ENCODE data around the gene MYPN. TPM values are rescaled to one million over a fixed set of nuclear protein-coding genes. Genes with fewer than 3 reads are reported as not detected.

MYPN gene
- polyA plus RNA-seq, 1 experiment, result 9.7 TPM

DNA sequence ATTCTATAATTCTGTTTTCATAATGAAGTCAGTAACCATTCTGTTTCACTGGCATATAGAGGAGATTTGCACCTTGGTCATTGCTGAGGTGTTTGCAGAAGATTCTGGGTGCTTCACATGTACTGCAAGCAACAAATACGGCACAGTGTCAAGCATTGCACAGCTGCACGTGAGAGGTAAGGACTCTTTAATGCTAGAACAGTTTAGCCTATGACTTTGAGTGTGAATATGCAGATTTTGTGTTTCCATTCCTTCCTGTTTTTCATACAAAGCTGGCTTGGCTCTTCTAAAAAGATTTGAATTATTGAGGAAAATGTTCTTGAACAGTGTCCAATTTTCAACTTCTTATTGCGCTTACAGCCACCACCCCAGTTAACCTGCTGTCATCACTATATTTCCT lies 56.4 kb downstream of the MYPN start:
- DNase-seq (ENCODE audit: low read depth), result no peak
- ChIA-PET POLR2A (no interaction called here), CTCF (interaction anchor here (1.0 to 2.1 kb wide), 3 partner anchors 9 to 24 kb away, joined by 3 to 8 read pairs (median 3); no protein-coding TSS in a partner anchor)
- Histone ChIP-seq H3K4me3 (ENCODE audit: low read depth, low read length) (no peak overlapping the region), H3K36me3 (ENCODE audit: control insufficient read depth, insufficient read depth, low read length) (peaks cover 2% of the 10 kb centered on the region), H3K27me3 (ENCODE audit: control insufficient read depth, insufficient read depth, low read length) (no peaks in the 10 kb centered on the region)
- TF ChIP-seq, protein P1, sequence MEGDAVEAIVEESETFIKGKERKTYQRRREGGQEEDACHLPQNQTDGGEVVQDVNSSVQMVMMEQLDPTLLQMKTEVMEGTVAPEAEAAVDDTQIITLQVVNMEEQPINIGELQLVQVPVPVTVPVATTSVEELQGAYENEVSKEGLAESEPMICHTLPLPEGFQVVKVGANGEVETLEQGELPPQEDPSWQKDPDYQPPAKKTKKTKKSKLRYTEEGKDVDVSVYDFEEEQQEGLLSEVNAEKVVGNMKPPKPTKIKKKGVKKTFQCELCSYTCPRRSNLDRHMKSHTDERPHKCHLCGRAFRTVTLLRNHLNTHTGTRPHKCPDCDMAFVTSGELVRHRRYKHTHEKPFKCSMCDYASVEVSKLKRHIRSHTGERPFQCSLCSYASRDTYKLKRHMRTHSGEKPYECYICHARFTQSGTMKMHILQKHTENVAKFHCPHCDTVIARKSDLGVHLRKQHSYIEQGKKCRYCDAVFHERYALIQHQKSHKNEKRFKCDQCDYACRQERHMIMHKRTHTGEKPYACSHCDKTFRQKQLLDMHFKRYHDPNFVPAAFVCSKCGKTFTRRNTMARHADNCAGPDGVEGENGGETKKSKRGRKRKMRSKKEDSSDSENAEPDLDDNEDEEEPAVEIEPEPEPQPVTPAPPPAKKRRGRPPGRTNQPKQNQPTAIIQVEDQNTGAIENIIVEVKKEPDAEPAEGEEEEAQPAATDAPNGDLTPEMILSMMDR (IDR thresholded peaks at IDR 0.05; ENCODE audit: insufficient read depth, low read depth, low read length), result no peak

GRCh38 chr10:68166871-68167585 lies 57.7 kb downstream of the MYPN start:
- CTCF ChIA-PET, result interaction anchor here (0.7 to 2.1 kb wide), 4 partner anchors 11 to 312 kb away, joined by 3 to 8 read pairs (median 3); no protein-coding TSS in a partner anchor
- TF ChIP-seq, protein P1 (IDR thresholded peaks at IDR 0.05; ENCODE audit: insufficient read depth, low read depth, low read length), result no peak
- peaks cover 2% of the 10 kb centered on the region for H3K36me3 ChIP-seq (ENCODE audit: control insufficient read depth, insufficient read depth, low read length)

DNA sequence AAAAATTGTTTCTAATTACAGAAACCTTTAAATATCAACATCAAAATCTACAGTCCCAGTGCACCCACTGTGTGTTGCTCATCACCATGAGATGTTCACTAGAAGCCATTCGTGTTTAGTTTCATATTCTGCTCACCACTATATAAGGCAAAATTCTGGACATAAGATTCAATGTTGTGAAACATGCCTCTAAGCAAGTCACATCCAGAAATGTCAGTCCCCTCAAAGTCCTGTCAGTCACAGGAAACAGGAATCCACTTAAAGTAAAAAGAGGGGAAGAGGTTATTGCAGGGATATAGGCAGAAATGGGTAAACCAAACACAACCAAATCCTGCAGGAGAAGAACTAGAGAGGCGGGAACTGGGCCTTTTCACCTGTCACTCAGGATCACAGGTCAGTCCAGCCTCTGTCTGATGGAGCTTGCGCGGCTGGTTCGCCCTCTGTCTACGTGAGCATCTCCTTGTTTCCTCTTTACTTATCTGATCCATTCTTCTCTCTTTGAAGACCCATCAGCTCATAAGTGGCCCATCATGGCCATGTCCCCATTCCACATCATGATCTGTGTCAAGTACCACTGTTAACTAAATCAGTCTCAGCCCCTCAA lies 58.4 kb downstream of the MYPN start:
- POLR2A ChIA-PET, result no interaction called here
- DNase-seq (ENCODE audit: low read depth), result no peak
- CTCF ChIA-PET, result no interaction called here
- H3K27me3 ChIP-seq (ENCODE audit: control insufficient read depth, insufficient read depth, low read length), result no peaks in the 10 kb centered on the region
- no peak overlapping the region for H3K4me3 ChIP-seq (ENCODE audit: low read depth, low read length)
- TF ChIP-seq, protein P1 (IDR thresholded peaks at IDR 0.05; ENCODE audit: insufficient read depth, low read depth, low read length), result no peak
- peaks cover 2% of the 10 kb centered on the region for H3K36me3 ChIP-seq (ENCODE audit: control insufficient read depth, insufficient read depth, low read length)

More at GRCh38 chr10:68166871-68167585, 57.7 kb downstream of the MYPN start:
- DNase-seq (ENCODE audit: low read depth), result no peak
- no peak overlapping the region for H3K4me3 ChIP-seq (ENCODE audit: low read depth, low read length)
- POLR2A ChIA-PET, result no interaction called here
- no peaks in the 10 kb centered on the region for H3K27me3 ChIP-seq (ENCODE audit: control insufficient read depth, insufficient read depth, low read length)

DNA sequence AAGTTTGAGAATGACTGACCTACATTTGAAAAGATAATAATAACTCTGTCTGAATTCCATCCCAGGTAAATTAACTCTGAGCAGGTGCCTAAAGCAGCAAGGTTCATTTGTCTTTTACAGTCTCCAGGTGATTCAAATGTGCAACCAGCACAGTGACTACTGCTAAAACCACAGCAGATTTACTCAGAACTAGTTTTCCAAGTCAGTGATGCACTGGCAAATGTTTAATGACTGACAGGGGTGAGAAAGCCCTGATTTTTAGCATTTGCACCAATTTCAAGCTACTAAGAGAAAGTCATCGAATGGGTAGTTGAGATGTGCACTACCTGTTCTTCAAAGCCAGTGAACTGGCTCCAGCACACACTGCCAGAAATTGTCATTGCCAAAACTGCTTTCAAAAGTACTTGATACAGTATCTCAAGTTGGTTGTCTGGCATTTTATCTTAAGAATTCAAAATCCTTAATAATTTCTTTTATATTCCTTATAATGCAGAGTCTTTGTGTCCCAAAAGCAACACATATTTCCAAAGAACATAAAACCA lies 62.3 kb downstream of the MYPN start:
- peaks cover 2% of the 10 kb centered on the region for H3K36me3 ChIP-seq (ENCODE audit: control insufficient read depth, insufficient read depth, low read length)
- no peaks in the 10 kb centered on the region for H3K27me3 ChIP-seq (ENCODE audit: control insufficient read depth, insufficient read depth, low read length)
- ChIA-PET POLR2A (no interaction called here), CTCF (no interaction called here)
- TF ChIP-seq, protein P1 (IDR thresholded peaks at IDR 0.05; ENCODE audit: insufficient read depth, low read depth, low read length), result no peak
- no peak overlapping the region for H3K4me3 ChIP-seq (ENCODE audit: low read depth, low read length)
- DNase-seq (ENCODE audit: low read depth), result no peak

DNA sequence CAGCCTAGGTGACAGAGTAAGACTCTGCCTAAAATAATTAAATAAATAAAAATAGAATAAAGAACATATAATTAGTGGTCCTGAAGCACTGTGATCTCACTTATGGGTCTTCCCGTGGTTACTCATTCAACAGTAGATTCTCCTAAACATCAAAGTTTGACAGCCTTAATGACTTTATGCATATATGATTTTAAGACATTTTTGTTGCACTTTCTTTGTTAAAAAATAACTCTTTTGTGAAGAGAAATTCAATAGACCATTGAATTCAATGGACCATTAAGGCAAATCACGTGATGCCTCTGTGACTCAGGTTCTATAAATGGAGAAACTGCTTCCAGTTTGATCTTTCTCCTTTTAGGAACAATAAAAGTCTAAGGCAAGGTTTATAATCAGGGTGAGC lies 63.0 kb downstream of the MYPN start:
- H3K36me3 ChIP-seq (ENCODE audit: control insufficient read depth, insufficient read depth, low read length), result peaks cover 2% of the 10 kb centered on the region
- no peak for DNase-seq (ENCODE audit: low read depth)
- ChIA-PET POLR2A (no interaction called here), CTCF (no interaction called here)
- TF ChIP-seq, protein P1 (IDR thresholded peaks at IDR 0.05; ENCODE audit: insufficient read depth, low read depth, low read length), result no peak
- H3K27me3 ChIP-seq (ENCODE audit: control insufficient read depth, insufficient read depth, low read length), result no peaks in the 10 kb centered on the region
- no peak overlapping the region for H3K4me3 ChIP-seq (ENCODE audit: low read depth, low read length)
